ENCODE measurements around the gene DPP3. TPM values are rescaled to one million over a fixed set of nuclear protein-coding genes. Genes with fewer than 3 reads are reported as not detected.

The DPP3 gene
- total RNA-seq, 1 donor, result 35.8 TPM

DNA sequence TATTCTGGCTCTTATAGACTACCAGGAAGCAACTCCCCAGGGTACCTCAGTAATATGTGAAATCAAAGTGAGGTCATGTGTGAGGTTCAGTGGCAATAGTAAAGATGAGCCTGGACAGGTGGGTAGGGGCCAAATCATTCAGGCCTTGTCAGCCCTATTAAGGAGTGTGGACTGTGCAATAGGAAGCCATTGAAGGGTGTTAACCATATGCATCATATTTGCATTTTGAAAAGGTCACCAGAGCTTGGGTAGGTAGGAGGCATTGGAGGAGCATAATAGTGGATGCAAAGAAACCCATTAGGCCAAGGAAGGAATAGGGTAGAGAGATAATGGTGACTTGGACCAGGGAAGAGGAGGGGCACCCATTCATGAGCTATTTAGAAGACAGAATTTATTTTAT is 33.2 kb upstream of the DPP3 start:
- Histone ChIP-seq H4K20me1 (ENCODE audit: insufficient read depth, low read length) (no peaks in the 10 kb centered on the region), H3K79me2 (ENCODE audit: insufficient read depth, low read length) (no peaks in the 10 kb centered on the region), H3K4me2 (ENCODE audit: insufficient read depth, low read length) (no peak overlapping the region), H3K27ac (ENCODE audit: low read depth, low read length) (no peak overlapping the region), H3K4me3 (ENCODE audit: insufficient read depth, low read length) (no peak overlapping the region), H3K4me1 (ENCODE audit: insufficient read depth, low read length) (peaks cover 16% of the 10 kb centered on the region), H3K36me3 (ENCODE audit: insufficient read depth, low read length) (no peaks in the 10 kb centered on the region), H3K9me3 (ENCODE audit: low read depth, low read length) (no peaks in the 10 kb centered on the region), H2AFZ (ENCODE audit: low read length) (no peak overlapping the region), H3K27me3 (ENCODE audit: insufficient read depth, low read length) (peaks cover 41% of the 10 kb centered on the region)
- DNase-seq (ENCODE audit: insufficient read length, low spot score, missing footprints), result no peak
- TF ChIP-seq, protein P1, sequence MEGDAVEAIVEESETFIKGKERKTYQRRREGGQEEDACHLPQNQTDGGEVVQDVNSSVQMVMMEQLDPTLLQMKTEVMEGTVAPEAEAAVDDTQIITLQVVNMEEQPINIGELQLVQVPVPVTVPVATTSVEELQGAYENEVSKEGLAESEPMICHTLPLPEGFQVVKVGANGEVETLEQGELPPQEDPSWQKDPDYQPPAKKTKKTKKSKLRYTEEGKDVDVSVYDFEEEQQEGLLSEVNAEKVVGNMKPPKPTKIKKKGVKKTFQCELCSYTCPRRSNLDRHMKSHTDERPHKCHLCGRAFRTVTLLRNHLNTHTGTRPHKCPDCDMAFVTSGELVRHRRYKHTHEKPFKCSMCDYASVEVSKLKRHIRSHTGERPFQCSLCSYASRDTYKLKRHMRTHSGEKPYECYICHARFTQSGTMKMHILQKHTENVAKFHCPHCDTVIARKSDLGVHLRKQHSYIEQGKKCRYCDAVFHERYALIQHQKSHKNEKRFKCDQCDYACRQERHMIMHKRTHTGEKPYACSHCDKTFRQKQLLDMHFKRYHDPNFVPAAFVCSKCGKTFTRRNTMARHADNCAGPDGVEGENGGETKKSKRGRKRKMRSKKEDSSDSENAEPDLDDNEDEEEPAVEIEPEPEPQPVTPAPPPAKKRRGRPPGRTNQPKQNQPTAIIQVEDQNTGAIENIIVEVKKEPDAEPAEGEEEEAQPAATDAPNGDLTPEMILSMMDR (IDR thresholded peaks at IDR 0.05; ENCODE audit: extremely low read depth, low read depth, low read length), result no peak

DNA sequence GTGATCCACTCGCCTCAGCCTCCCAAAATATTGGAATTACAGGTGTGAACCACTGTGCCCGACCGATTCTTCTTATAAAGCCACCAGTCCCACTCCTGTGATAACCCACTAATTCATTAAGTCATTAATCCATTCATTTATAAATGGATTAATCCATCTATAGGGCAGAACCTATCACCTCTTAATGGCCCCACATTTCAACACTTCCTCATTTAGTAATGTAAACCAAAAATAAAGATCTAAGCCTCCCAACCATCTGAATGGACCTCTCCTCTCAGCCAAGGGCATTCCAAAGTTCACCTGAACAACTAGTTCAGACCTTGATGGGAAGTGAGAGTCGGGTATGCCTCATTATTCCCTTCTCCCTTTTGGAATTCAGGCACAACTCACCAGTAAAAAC is 31.7 kb upstream of the DPP3 start:
- Histone ChIP-seq H3K4me3 (ENCODE audit: insufficient read depth, low read length) (no peak overlapping the region), H3K27me3 (ENCODE audit: insufficient read depth, low read length) (peaks cover 46% of the 10 kb centered on the region)

DNA sequence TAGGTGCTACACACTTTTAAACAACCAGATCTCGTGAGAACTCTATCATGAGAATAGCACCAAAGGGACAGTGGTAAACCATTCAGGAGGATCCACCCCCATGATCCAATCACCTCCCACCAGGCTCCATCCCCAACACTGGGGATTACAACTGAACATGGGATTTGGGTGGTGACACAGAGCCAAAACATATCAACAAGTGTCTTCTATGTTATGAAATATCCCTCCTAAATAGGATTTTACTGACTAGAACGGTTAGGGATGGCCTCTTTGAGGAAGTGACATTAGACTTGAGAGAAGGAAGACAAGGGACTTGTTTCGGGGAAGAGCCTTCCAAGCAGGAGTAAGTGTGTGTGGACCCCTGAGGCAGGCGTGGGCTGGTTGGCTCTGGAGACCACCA is 29.7 kb upstream of the DPP3 start:
- Histone ChIP-seq H4K20me1 (ENCODE audit: insufficient read depth, low read length) (no peaks in the 10 kb centered on the region), H3K79me2 (ENCODE audit: insufficient read depth, low read length) (no peaks in the 10 kb centered on the region), H3K27me3 (ENCODE audit: insufficient read depth, low read length) (peaks cover 59% of the 10 kb centered on the region), H3K9me3 (ENCODE audit: low read depth, low read length) (no peaks in the 10 kb centered on the region), H3K36me3 (ENCODE audit: insufficient read depth, low read length) (no peaks in the 10 kb centered on the region), H3K4me3 (ENCODE audit: insufficient read depth, low read length) (no peak overlapping the region), H3K4me1 (ENCODE audit: insufficient read depth, low read length) (no peaks in the 10 kb centered on the region), H3K27ac (ENCODE audit: low read depth, low read length) (no peak overlapping the region), H2AFZ (ENCODE audit: low read length) (no peak overlapping the region), H3K4me2 (ENCODE audit: insufficient read depth, low read length) (no peak overlapping the region)
- TF ChIP-seq, protein P1 (IDR thresholded peaks at IDR 0.05; ENCODE audit: extremely low read depth, low read depth, low read length), result no peak
- no peak for DNase-seq (ENCODE audit: insufficient read length, low spot score, missing footprints)

More for the DNA sequence above, 31.7 kb upstream of the DPP3 start:
- no peaks in the 10 kb centered on the region for H3K36me3 ChIP-seq (ENCODE audit: insufficient read depth, low read length)
- H4K20me1 ChIP-seq (ENCODE audit: insufficient read depth, low read length), result no peaks in the 10 kb centered on the region
- no peak overlapping the region for H2AFZ ChIP-seq (ENCODE audit: low read length)
- H3K4me1 ChIP-seq (ENCODE audit: insufficient read depth, low read length), result peaks cover 11% of the 10 kb centered on the region
- H3K9me3 ChIP-seq (ENCODE audit: low read depth, low read length), result no peaks in the 10 kb centered on the region
- no peak for DNase-seq (ENCODE audit: insufficient read length, low spot score, missing footprints)
- no peak overlapping the region for H3K27ac ChIP-seq (ENCODE audit: low read depth, low read length)
- no peak overlapping the region for H3K4me2 ChIP-seq (ENCODE audit: insufficient read depth, low read length)
- TF ChIP-seq, protein P1 (IDR thresholded peaks at IDR 0.05; ENCODE audit: extremely low read depth, low read depth, low read length), result no peak
- H3K79me2 ChIP-seq (ENCODE audit: insufficient read depth, low read length), result no peaks in the 10 kb centered on the region

DNA sequence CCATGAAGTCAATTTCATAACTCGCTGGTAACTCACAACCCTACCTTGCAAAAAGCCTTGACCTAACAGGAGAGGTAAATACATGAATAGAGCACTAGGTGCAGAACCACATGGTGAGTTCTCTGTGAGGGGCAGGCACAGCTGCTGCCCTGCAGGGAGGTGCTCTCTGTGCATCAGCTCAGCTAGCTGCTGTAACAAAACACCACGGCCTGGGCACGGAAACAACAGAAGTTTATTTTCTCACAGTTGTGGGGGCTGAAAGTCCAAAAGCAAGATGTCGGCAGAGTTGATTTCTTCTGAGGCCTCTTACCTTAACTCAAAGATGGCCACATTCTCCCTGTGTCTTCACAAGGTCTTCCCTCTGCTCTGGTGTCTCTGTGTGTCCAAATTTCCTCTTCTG is 28.6 kb upstream of the DPP3 start:
- Histone ChIP-seq H3K27me3 (ENCODE audit: insufficient read depth, low read length) (peaks cover 54% of the 10 kb centered on the region), H3K79me2 (ENCODE audit: insufficient read depth, low read length) (no peaks in the 10 kb centered on the region), H3K36me3 (ENCODE audit: insufficient read depth, low read length) (no peaks in the 10 kb centered on the region), H3K27ac (ENCODE audit: low read depth, low read length) (no peak overlapping the region), H4K20me1 (ENCODE audit: insufficient read depth, low read length) (no peaks in the 10 kb centered on the region), H3K4me2 (ENCODE audit: insufficient read depth, low read length) (no peak overlapping the region), H3K4me1 (ENCODE audit: insufficient read depth, low read length) (no peaks in the 10 kb centered on the region), H2AFZ (ENCODE audit: low read length) (no peak overlapping the region), H3K9me3 (ENCODE audit: low read depth, low read length) (no peaks in the 10 kb centered on the region), H3K4me3 (ENCODE audit: insufficient read depth, low read length) (no peak overlapping the region)
- DNase-seq (ENCODE audit: insufficient read length, low spot score, missing footprints), result no peak
- TF ChIP-seq, protein P1 (IDR thresholded peaks at IDR 0.05; ENCODE audit: extremely low read depth, low read depth, low read length), result no peak
